NCI-H82 treated with DMSO at 0.1 percent for 48 hours (cell line): ENCODE measurements around the gene FLT3.
"Not testable (repeated sequence)": the region's sequence is repeated elsewhere in the genome, so short reads cannot be mapped to it uniquely, and the experiment has no call there.

Source experiments
- DNase-seq: peaks from one replicate; lab custom pipeline; 2025; ENCODE audit not compliant: unreplicated experiment; lab: John Stamatoyannopoulos, UW

The FLT3 gene

DNA sequence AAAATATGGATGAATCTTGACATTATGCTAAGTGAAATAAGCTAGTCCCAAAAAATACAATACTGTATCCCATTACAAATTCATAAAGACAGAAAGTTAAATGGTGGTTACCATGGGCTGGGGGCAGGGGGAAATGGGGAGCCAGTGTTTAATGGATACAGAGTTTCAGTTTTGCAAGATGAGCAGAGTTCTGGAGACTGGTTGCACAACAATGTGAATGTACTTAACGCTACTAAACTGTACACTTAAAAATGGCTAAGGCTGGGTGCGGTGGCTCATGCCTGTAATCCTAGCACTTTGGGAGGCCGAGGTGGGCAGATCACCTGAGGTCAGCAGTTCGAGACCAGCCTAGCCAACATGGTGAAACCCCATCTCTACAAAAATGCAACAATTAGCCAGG, 1.5 kb upstream of the FLT3 start:
- DNase-seq = not testable (repeated sequence)

- no peak for DNase-seq
Observed at GRCh38 chr13:28099396-28100149, 803 bp downstream of the FLT3 start.

DNA sequence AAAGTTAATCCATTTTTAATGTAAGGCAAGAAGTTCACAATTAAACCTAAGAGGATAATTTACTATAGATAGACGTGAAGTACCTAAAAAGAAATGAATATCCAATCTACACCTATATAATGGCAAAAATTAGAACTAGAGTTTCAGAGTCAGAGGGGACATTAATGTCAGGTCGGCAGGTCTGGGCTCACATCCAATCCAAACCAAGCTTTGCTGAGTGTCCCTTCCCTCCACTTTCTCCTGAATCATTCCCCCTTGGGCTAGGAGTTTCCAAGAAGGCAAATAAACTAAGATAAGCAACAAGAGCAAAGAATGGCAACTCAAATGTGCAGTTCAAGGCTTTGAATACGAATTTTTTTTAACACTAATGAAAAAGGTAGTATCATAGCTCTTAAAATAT, 2.9 kb downstream of the FLT3 start:
- DNase-seq = no peak

- DNase-seq = no peak
Observed at GRCh38 chr13:28094306-28094705, 6.1 kb downstream of the FLT3 start.

GRCh38 chr13:28093881-28094280, 6.5 kb downstream of the FLT3 start:
- DNase-seq = no peak

GRCh38 chr13:28092431-28092830, 7.9 kb downstream of the FLT3 start:
- DNase-seq = no peak

DNA sequence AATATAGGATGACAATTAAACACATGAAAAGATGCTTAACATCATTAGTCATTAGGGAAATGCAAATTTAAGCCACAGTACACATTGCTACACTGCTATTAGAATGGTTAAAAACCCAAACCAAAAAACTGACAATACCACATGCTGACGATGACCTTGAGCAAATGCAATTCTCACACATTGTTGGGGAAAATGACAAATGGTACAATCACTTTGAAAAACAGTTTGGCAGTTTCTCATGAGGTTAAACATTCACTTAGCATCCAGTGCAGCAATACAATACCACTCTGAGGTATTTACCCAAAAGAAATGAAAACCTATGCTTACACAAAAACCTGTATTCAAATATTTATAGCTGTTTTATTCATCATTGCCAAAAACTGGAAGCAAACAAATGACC, 11.3 kb downstream of the FLT3 start:
- DNase-seq = no peak

- not testable (repeated sequence) for DNase-seq
Observed at GRCh38 chr13:28077820-28078219, 22.6 kb downstream of the FLT3 start.

GRCh38 chr13:28077231-28077630, 23.1 kb downstream of the FLT3 start:
- no peak for DNase-seq

- DNase-seq = no peak
Observed at GRCh38 chr13:28071424-28071823, 29.0 kb downstream of the FLT3 start.

- no peak for DNase-seq
Observed at GRCh38 chr13:28067491-28067890, 32.9 kb downstream of the FLT3 start.

DNA sequence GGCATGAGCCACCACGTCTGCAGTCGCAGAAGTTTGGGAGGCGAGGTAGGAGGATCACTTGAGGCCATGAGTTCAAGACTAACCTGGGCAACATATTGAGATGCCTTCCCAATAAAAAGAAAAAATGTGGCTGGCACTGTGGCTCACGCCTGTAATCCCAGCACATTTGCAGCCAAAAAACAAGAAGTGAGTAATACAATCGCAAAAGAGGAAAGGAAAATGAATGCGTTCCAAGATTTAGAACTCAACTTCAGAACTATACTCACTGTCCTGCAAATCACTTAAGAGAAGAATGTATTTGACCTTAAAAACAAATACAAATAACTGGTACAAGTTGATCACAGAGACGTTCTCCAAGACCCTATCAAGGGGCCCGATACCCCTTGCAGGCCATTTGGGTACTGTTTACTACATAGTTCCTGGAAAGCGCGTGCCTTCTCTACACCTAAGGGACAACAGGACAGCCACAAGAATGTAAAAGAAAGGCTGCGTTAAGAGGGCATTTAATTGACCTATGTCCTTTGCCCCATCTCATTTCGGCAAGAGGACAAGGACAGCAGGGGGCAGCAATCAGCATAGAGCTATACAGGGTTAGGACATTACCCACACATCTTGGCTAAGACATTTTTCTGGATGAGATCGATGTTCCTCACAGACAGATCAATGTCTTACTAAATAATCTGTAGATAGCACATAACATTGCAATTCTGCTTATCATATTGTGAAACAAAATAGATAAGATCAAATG, 41.3 kb downstream of the FLT3 start:
- peak; percentile 19 for DNase-seq

GRCh38 chr13:28056970-28057712, 43.2 kb downstream of the FLT3 start:
- DNase-seq = no peak

- DNase-seq = no peak
Observed at GRCh38 chr13:28056426-28056825, 44.0 kb downstream of the FLT3 start.

DNA sequence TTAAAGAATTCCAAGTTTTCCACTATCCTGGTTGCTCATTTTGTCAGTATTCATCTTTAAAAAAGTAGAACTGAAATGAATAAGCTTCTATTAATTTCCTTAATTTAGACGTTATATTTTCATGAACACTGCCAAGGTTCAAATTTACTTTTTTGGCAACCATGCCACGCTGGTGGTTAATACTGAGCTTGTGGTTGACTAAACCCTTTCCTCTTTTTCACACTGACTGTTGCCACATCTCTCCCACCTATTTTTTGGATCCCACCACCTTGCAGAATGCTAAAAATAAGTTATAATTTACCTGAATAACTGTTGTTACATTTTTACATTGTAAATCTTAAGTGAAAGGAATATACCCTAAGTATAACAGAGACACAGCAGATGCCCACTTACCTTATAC, 45.0 kb downstream of the FLT3 start:
- no peak for DNase-seq

DNA sequence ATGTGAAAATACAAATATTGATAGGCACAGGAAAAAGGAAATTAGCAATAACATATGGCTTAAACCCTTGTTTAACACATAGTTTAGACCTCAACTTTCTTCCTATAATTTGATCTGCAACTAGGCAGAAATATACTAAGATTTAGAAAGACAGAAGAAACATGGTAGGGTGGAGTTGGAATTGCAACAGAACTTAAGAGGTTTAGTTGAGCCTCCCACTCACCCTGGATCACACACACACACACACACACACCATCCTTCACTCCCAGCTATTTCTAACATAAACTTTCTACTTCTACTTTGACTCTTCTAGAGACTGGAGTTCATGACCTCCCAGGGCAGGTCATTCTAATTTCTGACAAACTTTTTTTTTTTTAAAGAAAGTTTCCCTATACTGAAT, 47.4 kb downstream of the FLT3 start:
- no peak for DNase-seq

- DNase-seq = no peak
Observed at GRCh38 chr13:28049880-28050875, 50.2 kb downstream of the FLT3 start.

GRCh38 chr13:28049215-28049614, 51.2 kb downstream of the FLT3 start:
- DNase-seq = no peak

- DNase-seq = no peak
Observed at GRCh38 chr13:28048768-28049167, 51.6 kb downstream of the FLT3 start.

- no peak for DNase-seq
Observed at GRCh38 chr13:28047757-28048388, 52.5 kb downstream of the FLT3 start.
